Right ventricle myocardium inferior (tissue), 1 donor: ENCODE measurements around the gene EEIG2. TPM values are rescaled to one million over a fixed set of nuclear protein-coding genes. Genes with fewer than 3 reads are reported as not detected.
A peak's percentile ranks its signal among the peaks of the same experiment; 100 is the strongest.
"Not testable (repeated sequence)": the region's sequence is repeated elsewhere in the genome, so short reads cannot be mapped to it uniquely, and the experiment has no call there.

Experiments
- ATAC-seq: fragments of 200-7000 bp; cut with Tn5 transposase; one replicate; pipeline ENCODE4 v1.9.1; 2020; ENCODE audit warnings: mild to moderate bottlenecking, moderate library complexity
- DNase-seq: peaks from one replicate; pipeline ENCODE4 v3.0.0; 2021; ENCODE audit errors: missing footprints
- intact Hi-C: fragments of 100-400 bp; cut with DNase I; formaldehyde crosslinking; loops from one replicate; pipeline ENCODE4 v1.11.0; 2022
- total RNA-seq: library from RNA; stranded (reverse); fragmentation: NEBNext Ultra II Directional; extraction: Animal tissue kit (Norgen Biotek cat#: 25700); gene quantifications from one replicate; pipeline ENCODE4 v1.2.1, GENCODE V29; 2021
- donor health status: DM: no; HTN: yes; CAD: no; lungs with severe emphysema.

The EEIG2 gene
- total RNA-seq, 1 donor from 2014 or later = 5.5 TPM

DNA sequence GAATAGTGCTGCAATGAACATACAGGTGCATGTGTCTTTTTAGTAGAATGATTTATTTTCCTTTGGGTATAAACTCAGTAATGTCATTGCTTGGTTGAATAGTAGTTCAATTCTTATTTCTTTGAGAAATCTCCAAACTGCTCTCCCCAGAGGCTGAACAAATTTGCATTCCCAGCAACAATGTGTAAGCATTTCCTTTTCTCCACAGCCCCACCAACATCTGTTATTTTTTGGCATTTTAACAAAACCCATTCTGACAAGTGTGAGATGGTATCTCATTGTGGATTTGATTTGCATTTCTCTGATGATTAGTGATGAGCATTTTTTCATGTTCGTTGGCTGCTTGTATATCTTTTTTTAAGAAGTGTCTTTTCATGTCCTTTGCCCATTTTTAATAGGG, 21.9 kb upstream of the EEIG2 start:
- intact Hi-C loops = no loop called here
- ATAC-seq (no peak), DNase-seq (no peak)

DNA sequence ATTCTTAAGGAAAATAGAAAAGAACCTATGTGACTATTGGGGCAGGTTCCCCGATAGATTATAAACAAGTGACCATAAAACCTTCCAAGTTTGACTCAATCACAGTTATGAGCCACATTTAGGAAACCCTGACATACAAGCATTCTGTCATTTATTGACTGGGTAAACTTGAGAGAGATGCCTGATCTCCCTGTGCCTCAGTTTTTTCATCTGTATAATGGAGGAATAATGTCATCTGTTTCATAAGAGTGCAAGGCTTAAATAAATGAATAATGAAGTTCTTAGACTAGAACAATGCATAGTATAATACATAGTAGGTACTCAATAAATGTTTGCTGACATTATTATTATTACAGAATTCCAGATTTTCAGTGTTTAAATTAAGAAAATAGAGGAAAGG, 18.9 kb upstream of the EEIG2 start:
- DNase-seq = no peak
- intact Hi-C loops = no loop called here
- no peak for ATAC-seq

GRCh38 chr1:108541861-108542260, 18.0 kb upstream of the EEIG2 start:
- ATAC-seq = no peak

DNA sequence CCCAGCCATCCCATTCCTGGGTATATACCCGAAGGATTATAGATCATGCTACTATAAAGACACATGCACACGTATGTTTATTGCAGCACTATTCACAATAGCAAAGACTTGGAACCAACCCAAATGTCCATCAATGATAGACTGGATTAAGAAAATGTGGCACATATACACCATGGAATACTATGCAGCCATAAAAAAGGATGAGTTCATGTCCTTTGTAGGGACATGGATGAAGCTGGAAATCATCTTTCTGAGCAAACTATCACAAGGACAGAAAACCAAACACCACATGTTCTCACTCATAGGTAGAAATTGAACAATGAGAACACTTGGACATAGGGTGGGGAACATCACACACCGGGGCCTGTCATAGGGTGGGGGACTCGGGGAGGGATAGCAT, 12.4 kb upstream of the EEIG2 start:
- ATAC-seq, intact Hi-C loops, DNase-seq: not testable (repeated sequence)

More at GRCh38 chr1:108541861-108542260, 18.0 kb upstream of the EEIG2 start:
- intact Hi-C loops = no loop called here
- no peak for DNase-seq

DNA sequence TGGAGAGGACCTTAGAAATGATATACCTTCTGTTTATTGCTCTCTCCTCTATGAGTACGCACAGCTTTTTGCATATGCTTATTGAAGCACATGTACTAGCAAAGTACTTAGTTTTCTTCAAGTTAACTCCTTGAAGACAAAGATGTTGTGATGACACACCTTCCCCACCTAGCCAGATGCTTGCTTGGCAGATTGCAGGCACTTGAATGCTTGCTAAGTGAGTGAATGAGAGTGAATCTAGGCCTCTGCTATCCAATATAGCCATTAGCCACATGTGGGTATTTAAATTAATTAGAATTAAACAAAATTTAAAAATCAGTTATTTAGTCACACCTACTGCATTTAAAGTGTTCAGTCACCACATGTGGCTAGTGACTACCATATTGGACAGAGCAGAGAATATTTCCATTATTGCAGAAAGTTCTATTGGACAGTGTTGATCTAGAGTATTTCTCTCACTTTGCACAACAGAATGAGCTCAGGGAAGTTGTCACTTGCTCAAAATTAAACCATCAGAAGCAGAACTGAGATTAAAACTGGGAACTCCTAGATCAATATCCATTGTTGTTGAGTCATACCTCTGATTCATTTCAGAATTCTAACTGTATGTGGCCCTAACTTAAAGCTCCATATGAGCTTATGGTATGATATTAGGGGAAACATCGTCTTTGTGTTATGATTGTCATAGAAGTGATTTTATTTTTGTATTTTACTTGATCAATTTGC, 8.6 kb upstream of the EEIG2 start:
- no peak for ATAC-seq
- intact Hi-C loops = no loop called here
- DNase-seq = no peak

DNA sequence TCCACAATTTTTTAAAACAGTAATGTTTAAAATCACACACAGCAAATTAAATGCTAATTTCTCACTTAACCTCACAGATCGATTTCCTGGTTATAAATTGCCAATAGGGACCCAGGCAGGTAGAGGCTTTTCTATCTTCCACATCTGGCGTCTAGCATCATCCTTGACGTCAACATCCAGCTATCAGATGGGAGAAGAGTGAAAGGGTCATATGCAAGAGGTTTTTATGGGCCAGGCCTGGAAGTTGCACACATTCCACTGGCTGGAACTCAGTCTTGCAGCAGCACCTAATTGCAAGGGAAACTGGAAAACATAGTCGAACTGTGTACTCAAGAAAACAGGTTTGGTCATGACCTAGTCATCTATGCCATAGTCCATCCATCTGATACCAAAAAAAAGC, 6.0 kb upstream of the EEIG2 start:
- intact Hi-C loops = no loop called here

DNA sequence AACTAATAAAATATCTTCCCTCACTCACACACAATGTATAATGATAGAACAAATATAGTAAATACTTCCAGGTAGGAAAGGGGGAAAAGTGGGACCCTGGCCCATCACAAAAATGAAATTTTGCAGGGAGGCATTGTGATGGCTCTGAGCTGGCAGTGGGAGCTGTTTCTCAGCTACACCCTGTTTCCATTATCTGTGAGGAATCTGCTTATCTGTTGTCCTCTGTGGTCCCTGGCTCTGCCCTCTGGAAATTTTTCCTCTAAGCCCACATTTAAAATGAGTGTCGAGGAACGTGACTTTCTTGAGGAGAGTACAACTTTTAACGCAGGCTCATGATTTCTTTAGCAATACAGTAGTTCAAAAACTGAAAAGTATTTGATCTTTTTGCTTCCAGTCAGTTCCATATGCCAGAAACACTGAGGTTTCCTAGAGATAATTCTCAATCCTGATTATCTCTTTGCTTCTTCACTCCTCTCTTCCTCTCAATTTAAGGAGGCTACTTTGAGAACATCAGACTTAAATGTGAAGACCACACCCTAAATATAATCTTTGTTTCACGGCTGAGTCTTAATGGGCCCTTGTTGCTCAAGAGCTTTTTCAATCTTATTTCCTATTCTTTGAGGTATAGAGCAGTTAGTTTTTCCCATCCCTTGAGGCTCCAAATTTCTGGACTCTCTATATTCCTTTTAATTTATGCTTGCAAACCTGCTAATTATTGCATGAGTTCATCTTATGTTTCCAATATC, 5.0 kb upstream of the EEIG2 start:
- intact Hi-C loops = loop anchor here (5.0 kb wide), 1 partner anchor 43 kb away; no protein-coding TSS in a partner anchor
- ATAC-seq (no peak), DNase-seq (no peak)

More for the DNA sequence above, 6.0 kb upstream of the EEIG2 start:
- DNase-seq (no peak), ATAC-seq (no peak)

DNA sequence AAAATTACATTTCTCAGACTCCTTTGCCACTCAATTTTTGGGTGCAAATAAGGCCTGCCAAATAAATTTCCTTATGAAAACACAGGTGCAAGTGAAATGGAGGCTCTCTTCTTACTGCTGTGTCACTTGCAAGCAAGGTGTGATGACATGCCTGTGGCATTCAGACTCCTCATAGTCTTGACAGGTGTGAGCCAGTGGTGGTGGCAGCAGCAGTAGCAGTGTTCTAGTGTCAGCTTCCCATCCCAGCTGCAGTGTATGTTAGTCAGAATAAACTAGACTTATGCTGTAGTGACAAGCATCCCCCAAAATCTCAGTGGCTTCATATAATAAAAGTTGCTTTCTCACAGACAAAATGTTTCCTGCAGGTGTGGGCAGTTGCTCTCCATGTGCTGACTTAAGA, 3.8 kb upstream of the EEIG2 start:
- no peak for ATAC-seq
- intact Hi-C loops = loop anchor here (5.0 kb wide), 1 partner anchor 44 kb away; no protein-coding TSS in a partner anchor
- no peak for DNase-seq

GRCh38 chr1:108556499-108556898, 3.4 kb upstream of the EEIG2 start:
- intact Hi-C loops = loop anchor here (5.0 kb wide), 1 partner anchor 44 kb away; no protein-coding TSS in a partner anchor

GRCh38 chr1:108557296-108557695, 2.6 kb upstream of the EEIG2 start:
- DNase-seq (no peak), ATAC-seq (no peak)
- intact Hi-C loops = loop anchor here (5.0 kb wide), 1 partner anchor 45 kb away; no protein-coding TSS in a partner anchor

More at GRCh38 chr1:108556499-108556898, 3.4 kb upstream of the EEIG2 start:
- ATAC-seq (no peak), DNase-seq (no peak)

DNA sequence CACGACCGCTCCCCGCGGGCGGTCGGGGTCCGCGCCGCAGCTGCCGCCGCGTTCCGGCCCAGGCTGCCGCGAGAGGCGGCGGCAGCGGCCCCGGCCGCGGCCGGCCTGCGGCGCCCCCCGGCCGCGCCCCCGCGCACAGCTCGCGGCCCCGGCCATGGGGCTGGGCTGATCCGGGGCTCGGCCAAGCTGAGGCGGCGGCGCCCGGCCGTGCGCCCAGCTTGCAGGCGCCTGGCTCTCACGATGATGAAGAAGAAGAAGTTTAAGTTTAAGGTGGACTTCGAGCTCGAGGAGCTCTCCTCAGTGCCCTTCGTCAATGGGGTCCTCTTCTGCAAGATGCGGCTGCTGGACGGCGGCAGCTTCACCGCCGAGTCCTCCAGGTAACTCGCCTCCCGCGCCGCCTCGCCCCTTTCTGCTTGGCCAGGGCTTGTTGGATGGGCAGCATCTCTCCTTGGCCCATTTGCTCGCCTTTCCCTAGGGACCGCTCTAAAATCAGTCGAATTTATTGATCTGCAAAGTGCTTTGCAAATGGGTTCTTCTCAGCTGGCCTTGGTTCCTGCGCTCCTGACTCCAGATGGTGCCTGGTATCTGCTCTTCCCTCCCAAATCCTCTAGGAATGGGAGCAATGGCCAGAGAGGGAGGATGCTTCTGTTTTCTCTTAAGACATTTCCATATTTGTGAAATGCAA, 431 bp downstream of the EEIG2 start:
- intact Hi-C loops = loop anchor here (1.0 to 5.0 kb wide), 2 partner anchors 37 to 83 kb away; no protein-coding TSS in a partner anchor
- ATAC-seq = peak; percentile 46

DNA sequence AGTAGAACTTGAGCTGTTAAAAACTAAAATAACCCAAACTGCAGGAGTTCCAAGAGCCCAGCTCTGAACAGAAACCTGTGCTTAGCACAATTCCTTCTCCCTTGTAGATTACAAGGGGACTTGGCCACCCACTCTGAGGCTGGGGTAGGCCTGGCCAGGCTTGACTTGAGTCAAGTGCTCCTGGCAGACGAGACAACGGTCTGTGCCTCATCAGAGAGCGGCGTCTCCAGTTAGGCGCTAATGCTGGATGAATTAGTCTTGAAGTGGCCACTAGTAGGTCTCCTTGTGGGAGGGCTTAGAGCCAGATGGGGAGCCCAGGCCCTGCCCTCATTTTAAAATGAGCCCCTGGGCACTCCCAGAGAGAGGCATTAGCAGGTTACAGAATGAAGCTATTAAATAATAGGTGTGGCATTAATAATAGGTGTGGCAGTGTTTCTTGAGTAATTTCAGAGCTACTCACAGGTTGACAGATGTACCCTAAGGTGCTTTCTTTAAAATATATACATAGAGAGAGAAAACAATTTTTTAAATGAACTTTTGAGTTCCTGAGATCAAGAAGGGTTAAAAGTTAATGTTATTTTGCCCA, 1.1 kb downstream of the EEIG2 start:
- intact Hi-C loops = loop anchor here (1.0 to 5.0 kb wide), 2 partner anchors 36 to 82 kb away; no protein-coding TSS in a partner anchor
- ATAC-seq (peak; percentile 51), DNase-seq (peak; percentile 78)

More for the DNA sequence above, 431 bp downstream of the EEIG2 start:
- DNase-seq = peak; percentile 81

DNA sequence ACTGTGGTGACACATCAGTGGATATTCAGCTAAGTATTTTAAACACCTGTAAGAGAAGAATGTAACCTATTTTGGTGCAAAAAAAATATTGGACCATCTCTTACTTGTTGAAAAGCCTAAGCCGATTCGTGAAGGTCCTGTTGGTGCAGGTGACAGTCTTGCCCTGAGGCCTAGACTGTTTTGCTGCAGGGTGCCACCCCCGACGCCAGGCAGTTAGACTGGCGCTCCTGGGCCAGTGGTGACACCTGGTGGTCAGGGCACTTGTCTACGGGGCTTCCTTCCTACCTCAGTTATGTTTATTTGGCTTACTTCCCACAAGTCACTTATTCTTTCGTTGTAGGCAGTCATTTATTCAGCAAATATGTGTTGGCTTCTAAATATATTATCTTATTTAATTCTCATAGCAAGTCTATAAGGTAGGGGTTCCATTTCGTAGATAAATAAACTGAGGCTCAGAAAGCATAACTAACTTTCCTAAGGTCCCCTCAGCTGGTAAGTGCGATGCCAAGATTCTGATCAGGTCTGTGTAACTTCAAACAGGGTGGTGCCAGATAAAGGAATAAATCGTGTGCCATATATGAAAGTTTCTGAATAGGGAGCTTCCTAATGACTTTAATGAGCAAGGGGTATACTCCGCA, 1.9 kb downstream of the EEIG2 start:
- ATAC-seq = no peak
- intact Hi-C loops = loop anchor here (5.0 kb wide), 1 partner anchor 35 kb away; no protein-coding TSS in a partner anchor
- DNase-seq = peak; percentile 80

- DNase-seq (no peak), ATAC-seq (no peak)
- intact Hi-C loops = loop anchor here (5.0 kb wide), 1 partner anchor 33 kb away; no protein-coding TSS in a partner anchor
These were observed 3.9 kb downstream of the EEIG2 start for GRCh38 chr1:108563808-108564207.

DNA sequence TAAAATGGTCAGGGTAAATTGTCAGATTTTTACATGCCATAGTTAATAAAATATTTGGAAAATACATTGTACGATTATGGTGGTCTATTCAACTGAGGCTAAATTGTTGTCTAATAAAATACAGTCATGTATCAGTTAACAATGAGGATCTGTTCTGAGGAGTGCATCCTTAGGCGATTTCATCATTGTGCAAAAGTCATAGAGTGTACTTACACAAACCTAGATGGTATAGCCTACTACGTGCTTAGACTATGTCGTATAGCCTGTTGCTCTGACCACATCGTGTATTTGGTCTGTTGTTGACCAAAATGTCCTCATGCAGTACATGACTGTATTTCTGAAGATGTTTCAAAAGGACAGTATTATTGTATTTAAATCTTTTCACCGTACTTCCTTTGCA, 5.2 kb downstream of the EEIG2 start:
- no peak for DNase-seq
- no peak for ATAC-seq
- intact Hi-C loops = no loop called here

- ATAC-seq (no peak), DNase-seq (no peak)
- intact Hi-C loops = no loop called here
These were observed 5.6 kb downstream of the EEIG2 start for GRCh38 chr1:108565512-108565911.

DNA sequence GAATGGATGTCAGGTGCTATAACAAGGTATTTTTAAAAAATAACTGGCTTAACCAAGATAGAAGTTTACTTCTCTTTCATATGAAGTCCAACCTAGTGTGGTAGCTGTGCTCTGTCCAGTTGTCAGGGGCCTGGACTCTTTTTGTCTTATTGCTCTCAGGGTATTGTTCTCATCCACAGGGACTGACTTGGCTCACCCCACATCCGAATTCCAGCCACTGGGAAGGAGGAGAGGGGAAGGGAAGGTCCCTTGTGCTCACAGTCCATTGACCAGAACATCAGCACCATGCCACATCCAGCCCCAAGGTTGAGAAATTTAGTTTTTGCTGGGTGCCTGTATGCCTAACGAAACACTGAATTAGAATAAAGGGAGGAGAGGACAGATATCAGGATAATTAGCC, 8.7 kb downstream of the EEIG2 start:
- intact Hi-C loops = no loop called here
- DNase-seq (no peak), ATAC-seq (no peak)

GRCh38 chr1:108569097-108569728, 9.3 kb downstream of the EEIG2 start:
- ATAC-seq (no peak), DNase-seq (no peak)
- intact Hi-C loops = no loop called here
